Activated CD8-positive, alpha-beta memory T cell treated with anti-CD3 and anti-CD28 coated beads for 24 hours (primary cell): Measurements from ENCODE around the gene DHH.
"Not testable (repeated sequence)": the region's sequence is repeated elsewhere in the genome, so short reads cannot be mapped to it uniquely, and the experiment has no call there.

ENCODE experiments used
- DNase-seq: peaks from one replicate; pipeline ENCODE4 v3.0.0-alpha.2; 2020

DHH gene

GRCh38 chr12:49068879-49069506 lies 25.6 kb downstream of the DHH start:
- no peak for DNase-seq

GRCh38 chr12:49066120-49066519 lies 28.5 kb downstream of the DHH start:
- DNase-seq: no peak

GRCh38 chr12:49064767-49065152 lies 29.8 kb downstream of the DHH start:
- DNase-seq: no peak

GRCh38 chr12:49061916-49062315 lies 32.7 kb downstream of the DHH start:
- not testable (repeated sequence) for DNase-seq

DNA sequence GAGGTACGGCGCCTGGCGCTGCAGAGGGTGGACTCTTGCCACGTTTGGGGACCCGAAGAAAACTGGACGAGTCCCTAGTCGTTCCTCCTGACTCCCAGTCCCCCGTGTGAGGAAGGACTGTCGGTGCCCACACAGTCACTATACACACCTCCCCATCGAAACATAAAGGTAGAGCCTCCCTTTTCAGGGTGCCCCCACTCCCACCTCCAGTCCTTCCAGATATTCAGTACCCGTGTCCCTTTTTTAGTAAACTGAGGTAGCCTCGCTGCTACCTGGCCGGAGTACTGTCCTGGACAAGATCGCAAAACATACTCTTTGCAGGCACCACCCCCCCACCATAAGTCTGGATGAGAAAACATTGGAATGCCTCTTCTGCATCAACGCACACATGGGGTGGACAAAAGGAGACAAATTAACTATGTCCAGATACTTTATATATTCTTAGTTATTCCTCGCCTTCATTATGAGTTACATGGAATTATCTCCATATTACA lies 33.4 kb downstream of the DHH start:
- DNase-seq: no peak

- DNase-seq: peak; percentile 96
Measured at GRCh38 chr12:49060237-49061156, 34.1 kb downstream of the DHH start, which contains the start of gene KMT2D. KMT2D (minus strand) TSS chr12:49060794; CDS start chr12:49055324, 5,470 bp downstream.

DNA sequence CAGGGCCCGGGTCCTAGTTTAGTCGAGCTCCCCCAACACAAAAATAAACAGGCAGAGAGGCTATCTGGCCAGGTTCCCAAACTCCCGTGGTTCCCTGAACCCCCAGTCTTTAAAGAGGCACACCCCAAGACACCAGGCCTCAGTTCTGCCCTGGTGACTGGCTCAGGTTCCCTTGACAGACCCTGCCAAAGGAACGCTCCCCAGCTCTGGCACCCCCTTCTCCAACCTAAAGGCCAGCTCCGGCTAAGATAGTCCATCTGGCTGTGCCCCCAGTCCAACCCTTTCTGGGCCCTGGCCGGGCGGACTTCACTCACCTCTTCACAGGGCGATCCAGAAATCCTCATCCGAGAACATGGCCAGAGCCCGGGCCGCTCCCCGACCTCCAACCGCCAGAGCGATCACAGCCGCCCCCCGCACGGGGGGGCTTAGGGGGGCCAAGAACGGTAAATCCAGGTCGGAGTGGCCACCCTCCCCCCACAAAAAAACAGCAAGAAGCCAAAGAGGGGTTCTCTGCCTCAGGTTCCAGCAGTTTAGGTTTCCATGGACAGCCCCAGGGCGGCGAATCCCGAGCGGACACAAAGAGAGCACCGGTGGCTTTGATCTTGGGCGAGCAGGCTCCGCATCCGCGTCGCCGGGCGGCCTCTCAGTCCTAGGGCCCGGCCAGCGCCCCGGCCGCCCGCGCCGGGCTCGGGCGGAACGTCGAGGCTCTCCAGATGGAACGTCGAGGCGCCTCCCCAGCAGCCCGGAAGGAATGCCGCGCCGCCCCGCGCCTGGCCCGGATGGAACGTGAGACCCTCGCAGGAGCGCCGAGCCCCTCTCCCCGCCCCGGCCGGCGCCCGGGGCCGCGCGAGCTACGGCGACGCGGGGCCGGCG lies 35.1 kb downstream of the DHH start:
- no peak for DNase-seq

DNA sequence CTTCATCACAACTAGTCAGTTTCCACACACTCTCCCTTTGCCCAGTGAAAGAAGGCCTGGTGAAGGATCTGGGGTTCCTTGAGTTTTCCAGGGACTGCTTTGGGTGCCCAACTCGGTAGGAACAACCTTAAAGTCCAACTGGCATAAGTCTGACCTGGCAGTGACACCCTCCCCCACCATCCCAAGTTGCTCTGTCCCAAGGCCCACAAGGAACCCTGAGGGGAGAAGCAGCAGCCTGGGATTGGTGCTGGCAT lies 35.6 kb downstream of the DHH start:
- DNase-seq: no peak

- peak; percentile 55 for DNase-seq
Measured at GRCh38 chr12:49058366-49059044, 36.1 kb downstream of the DHH start.

GRCh38 chr12:49057888-49058287 lies 36.7 kb downstream of the DHH start:
- peak; percentile 55 for DNase-seq

- peak; percentile 71 for DNase-seq
Measured at GRCh38 chr12:49055978-49056754, 38.4 kb downstream of the DHH start.

DNA sequence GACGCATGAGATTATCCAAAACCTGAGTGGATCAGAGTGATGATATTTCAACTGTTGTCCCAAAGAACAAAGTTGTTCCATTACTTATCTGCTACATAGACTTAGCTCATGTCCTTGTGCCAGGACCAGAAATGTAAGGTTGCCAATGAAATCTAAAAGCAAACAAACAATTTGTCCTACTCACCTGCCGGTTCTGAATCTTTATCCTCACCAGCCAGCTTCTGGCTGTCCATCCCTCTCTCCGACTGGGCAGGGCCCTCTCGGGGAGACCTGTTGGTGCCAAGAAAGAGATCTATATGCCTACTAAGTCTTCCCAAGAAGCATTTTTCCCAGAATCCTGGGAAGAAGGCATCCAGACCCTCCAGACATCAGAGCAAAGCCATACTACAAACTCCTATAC lies 39.5 kb downstream of the DHH start:
- no peak for DNase-seq

GRCh38 chr12:49054524-49054923 lies 40.1 kb downstream of the DHH start:
- no peak for DNase-seq

- no peak for DNase-seq
Measured at GRCh38 chr12:49054096-49054495, 40.5 kb downstream of the DHH start.

DNA sequence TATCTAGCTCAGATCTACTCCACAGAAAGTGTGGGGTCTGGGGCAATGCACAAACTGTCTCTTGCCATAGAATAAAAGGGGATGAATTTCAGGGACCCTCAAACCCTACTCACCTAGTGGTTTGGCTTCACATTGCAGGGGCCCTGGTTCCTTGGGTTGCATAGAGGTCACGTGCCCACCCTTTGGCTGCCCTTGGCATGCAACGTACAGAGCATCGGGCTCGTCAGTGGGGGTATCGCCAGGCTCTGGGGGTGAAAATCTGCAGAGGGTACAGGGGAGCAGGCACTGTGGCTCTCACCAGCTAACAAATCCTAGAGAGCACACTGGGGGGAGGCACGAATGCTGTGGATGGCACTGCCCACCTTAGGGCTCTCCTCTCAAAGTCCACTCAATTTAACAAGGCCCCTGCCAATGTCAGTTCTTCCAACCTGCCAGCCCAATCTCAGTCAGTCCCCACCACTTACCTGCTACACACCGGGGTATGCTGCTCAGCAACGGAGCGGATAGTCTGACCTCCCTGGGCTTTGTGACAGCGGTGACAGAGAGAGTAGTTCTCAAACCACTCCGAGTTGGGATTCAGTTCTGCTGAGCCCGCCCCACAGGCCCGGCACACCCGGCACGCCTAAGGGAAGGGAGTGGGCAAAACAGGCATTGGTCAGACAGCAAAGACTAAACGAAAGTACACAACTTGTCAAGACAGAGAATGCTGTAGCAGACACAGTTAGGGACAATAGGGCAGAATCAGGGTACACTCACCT lies 42.0 kb downstream of the DHH start:
- no peak for DNase-seq

DNA sequence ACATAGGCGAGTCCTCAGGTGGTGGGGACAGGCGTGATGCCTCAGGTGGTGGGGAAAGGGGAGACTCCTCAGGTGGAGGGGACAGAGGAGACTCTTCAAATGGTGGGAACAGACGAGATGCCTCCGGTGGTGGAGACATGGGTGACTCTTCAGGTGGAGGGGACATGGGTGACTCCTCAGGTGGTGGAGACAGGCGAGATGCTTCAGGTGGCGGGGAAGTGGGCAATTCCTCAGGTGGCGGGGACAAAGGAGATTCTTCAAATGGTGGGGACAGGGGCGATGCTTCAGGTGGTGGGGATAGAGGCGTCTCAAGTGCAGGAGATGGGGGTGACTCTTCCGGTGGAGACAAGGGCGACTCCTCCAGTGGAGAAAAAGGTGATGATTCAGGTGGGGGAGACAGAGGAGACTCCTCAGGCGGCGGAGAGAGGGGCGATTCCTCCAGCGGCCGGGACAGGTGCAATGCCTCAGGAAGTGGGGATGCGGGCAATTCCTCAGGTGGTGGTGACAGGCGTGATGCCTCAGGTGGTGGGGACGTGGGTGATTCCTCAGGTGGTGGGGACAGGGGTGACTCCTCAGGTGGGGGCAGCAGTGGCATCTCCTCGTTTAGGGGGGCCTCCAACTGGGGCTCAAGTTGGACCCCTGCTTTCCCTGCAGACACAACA lies 42.7 kb downstream of the DHH start:
- no peak for DNase-seq

- DNase-seq: no peak
Measured at GRCh38 chr12:49051373-49051764, 43.2 kb downstream of the DHH start.

DNA sequence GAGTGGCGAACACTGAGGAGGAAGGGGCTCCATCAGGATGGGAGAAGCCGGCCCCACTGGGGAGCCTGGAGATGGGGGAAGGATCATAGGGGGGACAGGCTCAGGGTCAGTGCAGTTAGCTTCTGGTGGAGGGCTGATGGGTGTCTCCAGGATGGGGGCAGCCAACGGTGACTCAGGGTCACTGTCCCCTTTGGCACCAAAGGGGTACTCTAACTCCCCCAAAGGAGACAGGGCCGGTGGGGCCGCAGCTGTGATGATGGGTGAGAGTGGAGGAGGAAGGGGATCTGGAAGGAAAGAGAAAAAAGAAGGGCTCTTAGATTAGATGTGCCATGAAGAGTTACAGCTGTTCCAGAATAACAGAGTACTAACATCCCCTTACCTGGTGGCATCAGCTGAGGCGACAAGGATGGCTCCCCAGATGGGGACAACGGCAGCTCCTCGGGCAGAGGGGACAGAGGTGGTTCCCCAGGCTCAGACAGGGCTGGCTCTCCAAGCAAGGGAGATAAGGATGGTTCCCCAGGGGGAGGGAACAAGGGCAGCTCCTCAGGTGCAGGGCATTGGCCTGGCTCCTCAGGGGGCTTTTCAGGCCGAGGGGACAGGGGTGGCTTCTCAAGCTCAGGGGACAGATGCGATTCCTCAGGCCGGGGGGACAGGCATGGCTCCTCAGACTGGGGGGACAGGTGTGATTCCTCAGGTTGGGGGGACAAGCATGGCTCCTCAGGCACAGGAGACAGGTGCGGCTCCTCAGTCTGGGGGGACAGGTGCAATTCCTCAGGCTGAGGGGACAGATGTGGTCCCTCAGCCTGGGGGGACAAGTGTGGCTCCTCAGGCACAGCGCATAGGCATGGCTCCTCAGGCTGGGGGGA lies 43.9 kb downstream of the DHH start:
- DNase-seq: no peak

- DNase-seq: no peak
Measured at GRCh38 chr12:49049566-49050224, 44.9 kb downstream of the DHH start.
